ENCODE data around the gene MTR.

GRCh38 chr1:236850077-236850979, 55.2 kb downstream of the MTR start:
- TF ChIP-seq CTCF (IDR thresholded peaks at IDR 0.05; ENCODE audit: insufficient read depth, low read length, poor library complexity, severe bottlenecking) (no peak), EZH2phosphoT487 (conservative IDR thresholded peaks at IDR 0.05; ENCODE audit: low read length) (no peak)

All from SU-DHL-6 (cell line).